ENCODE results near the gene TEX2.

GRCh38 chr17:64161380-64162176, 101.5 kb downstream of the TEX2 start:
- TF ChIP-seq PTBP1 (IDR thresholded peaks at IDR 0.05; ENCODE audit: low read depth, low read length) (no peak), BACH1 (tag; IDR thresholded peaks at IDR 0.05) (no peak)
